ENCODE data around the gene ZNF75A. TPM values are rescaled to one million over a fixed set of nuclear protein-coding genes. Genes with fewer than 3 reads are reported as not detected.

ZNF75A gene
- total RNA-seq, 1 donor from 2014 or later: 26.1 TPM

DNA sequence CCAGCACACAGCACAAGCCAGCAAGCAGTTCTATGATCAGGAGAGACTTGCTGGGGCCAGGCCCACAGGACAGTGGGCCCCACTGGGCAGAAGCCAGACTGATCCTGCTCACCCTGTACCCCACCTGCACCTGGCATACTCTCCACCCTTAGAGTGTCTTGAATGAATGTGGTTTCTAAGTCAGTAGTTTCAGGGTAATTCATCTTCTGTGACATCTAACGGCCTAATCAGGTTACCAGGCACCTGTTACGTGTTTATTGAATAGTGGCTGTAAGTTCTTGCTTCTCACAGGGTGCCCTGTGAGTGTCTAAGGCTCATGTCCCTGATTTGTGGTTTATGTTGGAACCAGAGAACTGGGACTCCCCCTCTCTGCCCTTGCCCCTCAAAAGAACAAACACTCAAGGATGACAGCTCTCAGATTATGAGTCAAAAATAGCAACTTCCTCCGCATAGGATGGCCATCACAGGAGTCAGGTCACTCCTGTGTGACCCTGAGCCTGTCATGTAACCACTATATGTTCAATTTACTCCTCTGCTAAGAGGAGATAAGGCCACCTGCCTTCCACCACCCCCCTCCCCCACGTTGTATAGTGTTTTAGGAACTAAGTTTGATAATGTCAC is 43.4 kb downstream of the ZNF75A start:
- no peaks in the 10 kb centered on the region for H3K27me3 ChIP-seq
- no peak for DNase-seq
- no peak for ATAC-seq
- intact Hi-C loops (cut with DNase I): no loop called here
- H3K36me3 ChIP-seq: no peaks in the 10 kb centered on the region
- H3K4me1 ChIP-seq: no peaks in the 10 kb centered on the region
- TF ChIP-seq, protein P1, sequence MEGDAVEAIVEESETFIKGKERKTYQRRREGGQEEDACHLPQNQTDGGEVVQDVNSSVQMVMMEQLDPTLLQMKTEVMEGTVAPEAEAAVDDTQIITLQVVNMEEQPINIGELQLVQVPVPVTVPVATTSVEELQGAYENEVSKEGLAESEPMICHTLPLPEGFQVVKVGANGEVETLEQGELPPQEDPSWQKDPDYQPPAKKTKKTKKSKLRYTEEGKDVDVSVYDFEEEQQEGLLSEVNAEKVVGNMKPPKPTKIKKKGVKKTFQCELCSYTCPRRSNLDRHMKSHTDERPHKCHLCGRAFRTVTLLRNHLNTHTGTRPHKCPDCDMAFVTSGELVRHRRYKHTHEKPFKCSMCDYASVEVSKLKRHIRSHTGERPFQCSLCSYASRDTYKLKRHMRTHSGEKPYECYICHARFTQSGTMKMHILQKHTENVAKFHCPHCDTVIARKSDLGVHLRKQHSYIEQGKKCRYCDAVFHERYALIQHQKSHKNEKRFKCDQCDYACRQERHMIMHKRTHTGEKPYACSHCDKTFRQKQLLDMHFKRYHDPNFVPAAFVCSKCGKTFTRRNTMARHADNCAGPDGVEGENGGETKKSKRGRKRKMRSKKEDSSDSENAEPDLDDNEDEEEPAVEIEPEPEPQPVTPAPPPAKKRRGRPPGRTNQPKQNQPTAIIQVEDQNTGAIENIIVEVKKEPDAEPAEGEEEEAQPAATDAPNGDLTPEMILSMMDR (IDR thresholded peaks at IDR 0.05): no peak
- H3K9me3 ChIP-seq: no peaks in the 10 kb centered on the region
- no peak overlapping the region for H3K4me3 ChIP-seq
- H3K27ac ChIP-seq: no peak overlapping the region

DNA sequence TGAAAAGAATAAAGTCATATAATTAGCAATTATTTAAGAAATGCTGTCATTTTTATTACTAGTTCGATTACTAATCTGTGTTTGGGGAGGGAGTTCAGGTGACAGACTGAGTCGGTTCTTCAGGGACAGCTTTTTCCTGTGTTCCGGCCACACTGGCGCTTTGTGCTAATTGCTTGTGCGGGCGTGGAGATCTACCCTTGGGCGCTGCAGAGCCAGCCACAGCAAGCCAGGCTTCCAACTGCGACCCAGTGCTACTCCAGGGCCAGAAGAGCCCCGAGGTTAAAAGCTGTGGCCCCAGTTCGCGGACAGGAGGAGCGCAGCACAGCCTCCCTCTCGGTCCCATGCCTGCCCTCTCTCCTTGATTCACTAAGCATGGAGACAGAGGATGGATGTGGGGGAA is 43.9 kb downstream of the ZNF75A start:
- H3K36me3 ChIP-seq: no peaks in the 10 kb centered on the region
- intact Hi-C loops (cut with DNase I): no loop called here
- H3K9me3 ChIP-seq: no peaks in the 10 kb centered on the region
- TF ChIP-seq, protein P1 (IDR thresholded peaks at IDR 0.05): no peak
- no peak overlapping the region for H3K4me3 ChIP-seq
- H3K27me3 ChIP-seq: no peaks in the 10 kb centered on the region
- ATAC-seq (no peak), DNase-seq (no peak)
- H3K4me1 ChIP-seq: no peaks in the 10 kb centered on the region
- no peak overlapping the region for H3K27ac ChIP-seq

DNA sequence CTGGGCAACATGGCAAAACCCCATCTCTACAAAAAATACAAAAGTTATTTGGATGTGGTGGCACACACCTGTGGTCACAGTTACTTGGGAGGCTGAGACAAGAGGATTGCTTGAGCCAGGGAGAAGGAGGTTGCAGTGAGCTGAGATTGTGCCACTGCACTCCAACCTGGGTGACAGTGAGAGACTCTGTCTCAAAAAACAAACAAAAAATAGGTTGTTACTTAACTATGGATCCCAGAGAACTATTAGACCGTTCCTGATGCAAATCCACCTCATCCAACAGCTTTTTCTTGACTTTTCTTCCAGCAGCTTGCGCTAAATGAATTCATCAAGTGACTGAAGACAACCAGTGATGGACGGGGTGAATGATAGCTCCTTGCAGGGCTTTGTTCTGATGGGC is 50.3 kb downstream of the ZNF75A start, which contains the start of gene OR2C1:
OR2C1 (plus strand) TSS at position 301 of the 400 bp plus-strand sequence; CDS start at position 353, 52 bp downstream.
- Histone ChIP-seq H3K9me3 (no peaks in the 10 kb centered on the region), H3K27ac (no peak within 1 kb of the TSS), H3K4me3 (no peak within 1 kb of the TSS), H3K4me1 (no peaks in the 10 kb centered on the region), H3K27me3 (peaks cover 5% of the 10 kb centered on the region), H3K36me3 (no peaks in the 10 kb centered on the region)
- DNase-seq (no peak), ATAC-seq (no peak)
- intact Hi-C loops (cut with DNase I): no loop called here
- TF ChIP-seq, protein P1 (IDR thresholded peaks at IDR 0.05): no peak

DNA sequence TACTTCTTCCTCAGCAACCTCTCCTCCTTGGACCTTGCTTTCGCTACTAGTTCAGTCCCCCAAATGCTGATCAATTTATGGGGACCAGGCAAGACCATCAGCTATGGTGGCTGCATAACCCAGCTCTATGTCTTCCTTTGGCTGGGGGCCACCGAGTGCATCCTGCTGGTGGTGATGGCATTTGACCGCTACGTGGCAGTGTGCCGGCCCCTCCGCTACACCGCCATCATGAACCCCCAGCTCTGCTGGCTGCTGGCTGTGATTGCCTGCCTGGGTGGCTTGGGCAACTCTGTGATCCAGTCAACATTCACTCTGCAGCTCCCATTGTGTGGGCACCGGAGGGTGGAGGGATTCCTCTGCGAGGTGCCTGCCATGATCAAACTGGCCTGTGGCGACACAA is 50.8 kb downstream of the ZNF75A start:
- H3K27ac ChIP-seq: no peak overlapping the region
- no peak for ATAC-seq
- H3K9me3 ChIP-seq: no peaks in the 10 kb centered on the region
- H3K4me3 ChIP-seq: no peak overlapping the region
- H3K27me3 ChIP-seq: peaks cover 5% of the 10 kb centered on the region
- H3K36me3 ChIP-seq: no peaks in the 10 kb centered on the region
- TF ChIP-seq, protein P1 (IDR thresholded peaks at IDR 0.05): no peak
- H3K4me1 ChIP-seq: no peaks in the 10 kb centered on the region
- DNase-seq: no peak
- intact Hi-C loops (cut with DNase I): no loop called here

DNA sequence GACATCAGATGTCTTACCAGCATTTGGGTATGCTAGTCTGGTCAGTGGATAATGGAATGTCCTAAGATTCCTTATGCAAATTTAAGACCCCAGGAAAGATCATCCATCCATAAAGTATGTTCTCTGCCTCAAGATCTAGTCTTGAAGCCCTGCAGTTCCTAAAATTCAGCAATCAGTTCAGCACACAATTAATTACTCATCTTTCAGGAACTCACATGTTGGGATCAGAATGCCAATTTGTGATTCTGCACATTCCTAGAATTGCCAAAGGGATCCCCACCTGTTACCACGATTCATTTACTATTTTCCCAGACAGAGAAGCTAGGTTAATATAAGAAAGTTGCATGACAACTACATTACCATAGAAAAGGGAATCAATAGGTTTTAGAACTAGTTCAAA is 53.6 kb downstream of the ZNF75A start:
- intact Hi-C loops (cut with DNase I): no loop called here
- H3K4me3 ChIP-seq: no peak overlapping the region
- no peak for ATAC-seq
- H3K4me1 ChIP-seq: no peaks in the 10 kb centered on the region
- no peaks in the 10 kb centered on the region for H3K9me3 ChIP-seq
- H3K36me3 ChIP-seq: no peaks in the 10 kb centered on the region
- peaks cover 5% of the 10 kb centered on the region for H3K27me3 ChIP-seq
- no peak for DNase-seq
- TF ChIP-seq, protein P1 (IDR thresholded peaks at IDR 0.05): no peak
- H3K27ac ChIP-seq: no peak overlapping the region

DNA sequence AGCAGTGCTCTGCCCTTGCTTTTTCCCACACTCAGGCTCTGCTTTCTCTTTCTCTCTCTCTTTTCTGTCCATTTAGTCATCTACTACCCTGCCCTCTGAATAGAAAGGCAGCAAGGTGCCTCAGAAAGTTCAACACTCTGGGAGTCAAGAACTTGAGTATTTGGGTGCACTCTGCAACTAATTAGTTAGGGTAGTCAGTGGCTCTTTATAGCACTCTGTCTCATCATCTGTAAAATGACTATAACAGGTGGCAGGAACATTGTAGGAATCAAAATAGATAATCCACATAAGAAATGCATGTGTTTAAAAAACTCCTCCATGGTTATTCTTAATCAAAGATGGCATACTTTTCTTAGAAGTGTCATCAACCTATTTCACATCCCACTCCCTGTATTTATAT is 57.6 kb downstream of the ZNF75A start:
- Histone ChIP-seq H3K4me3 (no peak overlapping the region), H3K36me3 (no peaks in the 10 kb centered on the region), H3K27ac (no peak overlapping the region), H3K9me3 (peaks cover 5% of the 10 kb centered on the region), H3K4me1 (no peaks in the 10 kb centered on the region), H3K27me3 (peaks cover 5% of the 10 kb centered on the region)
- intact Hi-C loops (cut with DNase I): no loop called here
- DNase-seq (no peak), ATAC-seq (no peak)
- TF ChIP-seq, protein P1 (IDR thresholded peaks at IDR 0.05): no peak
